Mesenchymal stem cell (in vitro differentiated cells and primary cell): Measurements from ENCODE around the gene DNMT3L.

Experiments used
- DNase-seq: peaks from one replicate; pipeline ENCODE4 v3.0.0-alpha.2; 2013
- H2AFZ ChIP-seq: one replicate; pipeline ENCODE4 v1.6.1; 2013; ENCODE audit warnings: low read depth, mild to moderate bottlenecking, control low read depth, inconsistent platforms, low read length, moderate library complexity
- H2AK5ac ChIP-seq: 2 replicates; pipeline ENCODE4 v1.6.1; 2013; ENCODE audit warnings: low read length, moderate library complexity, mild to moderate bottlenecking, inconsistent platforms; ENCODE audit not compliant: severe bottlenecking
- H2BK120ac ChIP-seq: one replicate; pipeline ENCODE4 v1.6.1; 2013; ENCODE audit warnings: low read depth, mild to moderate bottlenecking, inconsistent platforms, low read length, moderate library complexity
- H2BK12ac ChIP-seq, 2 experiments: one replicate each; pipeline ENCODE4 v1.6.1; 2013; ENCODE audit warnings: inconsistent platforms in 2 of 2, low read length in 2 of 2, mild to moderate bottlenecking in 2 of 2, moderate library complexity in 2 of 2, control low read depth in 1 of 2
- H2BK15ac ChIP-seq: one replicate; pipeline ENCODE4 v1.6.1; 2013; ENCODE audit warnings: mild to moderate bottlenecking, low read depth, inconsistent platforms; ENCODE audit not compliant: poor library complexity, severe bottlenecking
- H2BK5ac ChIP-seq: 2 replicates; pipeline ENCODE4 v1.6.1; 2013; ENCODE audit warnings: low read depth, mild to moderate bottlenecking, low read length, control low read depth, inconsistent platforms; ENCODE audit not compliant: poor library complexity, severe bottlenecking
- H3K14ac ChIP-seq, 2 experiments: one replicate each; pipeline ENCODE4 v1.6.1; 2013; ENCODE audit warnings: inconsistent platforms in 2 of 2, low read length in 2 of 2, control low read depth in 1 of 2, mild to moderate bottlenecking in 1 of 2, moderate library complexity in 1 of 2
- H3K18ac ChIP-seq, 2 experiments: one replicate each; pipeline ENCODE4 v1.6.1; 2013; ENCODE audit warnings: inconsistent platforms in 2 of 2, low read length in 2 of 2, control low read depth in 1 of 2, low read depth in 1 of 2, mild to moderate bottlenecking in 1 of 2
- H3K23ac ChIP-seq, 2 experiments: one replicate each; pipeline ENCODE4 v1.6.1; 2013; ENCODE audit warnings: inconsistent platforms in 2 of 2, low read length in 2 of 2, mild to moderate bottlenecking in 2 of 2, moderate library complexity in 2 of 2, control low read depth in 1 of 2
- H3K27ac ChIP-seq: 2 replicates; pipeline ENCODE4 v1.5.1; 2013; ENCODE audit warnings: mild to moderate bottlenecking, moderate library complexity, low read length, control low read depth, inconsistent platforms; ENCODE audit not compliant: poor library complexity, severe bottlenecking
- H3K27me3 ChIP-seq, 2 experiments: 2 replicates each; pipeline versions ENCODE4 v1.6.1 to v1.7.0; 2013; ENCODE audit warnings: low read length in 2 of 2, mild to moderate bottlenecking in 2 of 2, moderate library complexity in 2 of 2, control low read depth in 1 of 2, inconsistent platforms in 1 of 2; ENCODE audit not compliant: control insufficient read depth in 1 of 2, insufficient read depth in 1 of 2
- H3K36me3 ChIP-seq, 2 experiments: 2 replicates each; pipeline versions ENCODE4 v1.6.1 to v1.7.0; 2013; ENCODE audit warnings: low read length in 2 of 2, control low read depth in 1 of 2, inconsistent platforms in 1 of 2, low read depth in 1 of 2, mild to moderate bottlenecking in 1 of 2; ENCODE audit not compliant: insufficient read depth in 2 of 2, control insufficient read depth in 1 of 2
- H3K4ac ChIP-seq, 2 experiments: one replicate each; pipeline ENCODE4 v1.6.1; 2013; ENCODE audit warnings: inconsistent platforms in 2 of 2, low read length in 2 of 2, mild to moderate bottlenecking in 2 of 2, moderate library complexity in 2 of 2, control low read depth in 1 of 2, low read depth in 1 of 2
- H3K4me1 ChIP-seq: 2 replicates; pipeline ENCODE4 v1.6.1; 2013; ENCODE audit warnings: low read depth, low read length, control low read depth; ENCODE audit not compliant: control insufficient read depth, insufficient read depth
- H3K4me2 ChIP-seq: 2 replicates; pipeline ENCODE4 v1.6.1; 2013; ENCODE audit warnings: low read length, mild to moderate bottlenecking, inconsistent platforms; ENCODE audit not compliant: poor library complexity, severe bottlenecking
- H3K4me3 ChIP-seq, 2 experiments: 2 replicates each; pipeline versions ENCODE4 v1.5.1 to v1.7.0; 2013; ENCODE audit warnings: low read length in 2 of 2, mild to moderate bottlenecking in 2 of 2, control low read depth in 1 of 2, low read depth in 1 of 2; ENCODE audit not compliant: insufficient read depth in 1 of 2
- H3K79me1 ChIP-seq: replicated peaks from 2 replicates; pipeline ENCODE4 v1.6.1; 2013; ENCODE audit warnings: mild to moderate bottlenecking, control low read depth, low read length, inconsistent platforms; ENCODE audit not compliant: poor library complexity, severe bottlenecking
- H3K9ac ChIP-seq: 2 replicates; pipeline ENCODE4 v1.7.0; 2013; ENCODE audit warnings: mild to moderate bottlenecking, low read length, moderate library complexity
- H3K9me3 ChIP-seq: 2 replicates; pipeline ENCODE4 v1.7.0; 2013; ENCODE audit warnings: mild to moderate bottlenecking, low read length; ENCODE audit not compliant: control insufficient read depth
- H4K8ac ChIP-seq: one replicate; pipeline ENCODE4 v1.6.1; 2013; ENCODE audit warnings: inconsistent platforms, mild to moderate bottlenecking, low read length, moderate library complexity
- H4K91ac ChIP-seq: one replicate; pipeline ENCODE4 v1.6.1; 2013; ENCODE audit warnings: mild to moderate bottlenecking, low read length, inconsistent platforms
- WGBS: methylation state at CpG from one replicate; pipeline ENCODE4 v1.1.7; 2013; ENCODE audit warnings: mixed read lengths; 5-methylcytosine and 5-hydroxymethylcytosine counted together

DNMT3L gene

DNA sequence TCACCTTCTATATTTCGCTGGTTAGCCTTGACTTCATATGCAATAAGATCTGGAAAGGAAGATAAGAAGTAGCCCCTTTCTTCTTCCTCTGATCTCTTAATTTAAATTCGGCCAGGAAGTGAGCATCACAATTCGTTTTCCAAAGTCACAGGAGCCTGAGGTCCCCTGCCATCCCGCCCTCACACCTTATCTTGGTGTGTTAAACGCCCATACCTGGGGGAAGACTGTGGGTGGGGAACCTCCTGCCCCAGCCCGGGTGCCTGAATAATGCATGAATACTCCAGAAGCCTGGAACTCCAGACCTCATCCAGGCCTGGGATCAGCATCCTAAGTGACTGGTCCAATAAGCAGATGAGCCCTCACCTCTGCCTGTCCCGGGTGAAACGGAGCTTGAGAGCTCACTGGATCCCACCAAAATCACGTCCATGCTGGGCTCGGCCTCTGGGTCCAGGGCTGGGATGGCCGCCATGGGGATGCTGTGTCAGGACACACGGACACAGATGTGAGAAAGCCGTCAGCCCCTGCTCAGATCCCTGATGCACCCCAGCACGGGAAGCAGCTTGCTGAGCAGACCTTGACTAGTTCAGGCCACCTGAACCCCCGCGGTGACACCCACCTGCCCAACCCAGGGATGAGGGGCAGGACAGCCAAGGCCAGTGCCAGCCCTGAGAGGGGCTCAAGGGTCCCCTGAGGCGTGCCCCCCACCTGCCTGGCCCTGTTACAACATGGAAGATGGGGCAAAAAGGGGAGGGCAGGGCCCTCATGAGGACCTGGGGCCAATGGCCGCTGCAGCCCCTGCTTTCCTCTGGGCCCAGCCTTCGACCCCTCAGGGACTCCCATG is 686 bp downstream of the DNMT3L start:
- no peaks in the 10 kb centered on the region for H3K36me3 ChIP-seq
- 76% methylated on average over 18 of the region's 19 CpGs for WGBS
- no peak overlapping the region for H2BK5ac ChIP-seq

DNA sequence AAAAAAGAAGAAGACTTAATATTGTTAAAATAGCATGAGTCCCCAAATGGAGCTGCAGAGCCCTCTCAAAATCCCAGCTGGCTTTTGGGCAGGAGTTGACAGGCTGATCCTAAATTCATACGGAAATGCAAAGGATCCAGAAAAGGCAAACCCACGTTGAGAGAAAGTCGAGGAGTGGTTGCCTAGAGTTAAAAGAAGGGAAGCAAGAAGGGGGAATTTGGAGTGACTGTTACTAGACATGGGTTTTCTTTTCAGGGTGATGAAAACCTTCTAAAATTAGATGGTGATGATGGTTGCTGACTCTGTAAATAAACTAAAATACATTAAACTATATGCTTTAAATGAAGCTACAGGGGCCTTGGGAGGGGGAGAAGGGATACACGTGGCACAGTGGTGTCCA is 1.6 kb downstream of the DNMT3L start:
- DNase-seq, result no peak
- Histone ChIP-seq H2AFZ (no peak overlapping the region), H2BK120ac (no peak overlapping the region), H3K36me3 (no peaks in the 10 kb centered on the region), H3K18ac (no peak overlapping the region), H3K9ac (no peak overlapping the region), H3K4me1 (no peaks in the 10 kb centered on the region), H4K91ac (no peak overlapping the region), H2BK12ac (no peak overlapping the region), H3K27ac (no peak overlapping the region), H3K4ac (no peak overlapping the region), H2BK5ac (no peak overlapping the region), H3K9me3 (peaks cover 6% of the 10 kb centered on the region), H2AK5ac (no peak overlapping the region), H3K27me3 (peaks cover 37 to 44% of the 10 kb centered on the region in 2 experiments), H4K8ac (no peak overlapping the region), H3K4me2 (no peak overlapping the region), H3K23ac (no peak overlapping the region), H3K14ac (no peak overlapping the region), H3K4me3 (no peak overlapping the region), H3K79me1 (no peaks in the 10 kb centered on the region), H2BK15ac (no peak overlapping the region)
- 89% methylated on average over 4 of the region's 4 CpGs for WGBS

More for the DNA sequence above, 686 bp downstream of the DNMT3L start:
- Histone ChIP-seq H2BK120ac (no peak overlapping the region), H3K23ac (no peak overlapping the region), H3K4me2 (no peak overlapping the region), H3K79me1 (no peaks in the 10 kb centered on the region), H4K8ac (no peak overlapping the region), H2BK12ac (no peak overlapping the region), H2AFZ (no peak overlapping the region), H3K18ac (no peak overlapping the region), H3K4ac (peak overlapping the region in 1 of 2 experiments; percentile 7), H3K4me3 (no peak overlapping the region), H2AK5ac (no peak overlapping the region), H3K14ac (no peak overlapping the region), H4K91ac (no peak overlapping the region), H3K9me3 (peaks cover 6% of the 10 kb centered on the region), H3K27ac (no peak overlapping the region), H2BK15ac (no peak overlapping the region), H3K4me1 (no peaks in the 10 kb centered on the region), H3K9ac (no peak overlapping the region), H3K27me3 (peaks cover 37 to 42% of the 10 kb centered on the region in 2 experiments)
- no peak for DNase-seq

DNA sequence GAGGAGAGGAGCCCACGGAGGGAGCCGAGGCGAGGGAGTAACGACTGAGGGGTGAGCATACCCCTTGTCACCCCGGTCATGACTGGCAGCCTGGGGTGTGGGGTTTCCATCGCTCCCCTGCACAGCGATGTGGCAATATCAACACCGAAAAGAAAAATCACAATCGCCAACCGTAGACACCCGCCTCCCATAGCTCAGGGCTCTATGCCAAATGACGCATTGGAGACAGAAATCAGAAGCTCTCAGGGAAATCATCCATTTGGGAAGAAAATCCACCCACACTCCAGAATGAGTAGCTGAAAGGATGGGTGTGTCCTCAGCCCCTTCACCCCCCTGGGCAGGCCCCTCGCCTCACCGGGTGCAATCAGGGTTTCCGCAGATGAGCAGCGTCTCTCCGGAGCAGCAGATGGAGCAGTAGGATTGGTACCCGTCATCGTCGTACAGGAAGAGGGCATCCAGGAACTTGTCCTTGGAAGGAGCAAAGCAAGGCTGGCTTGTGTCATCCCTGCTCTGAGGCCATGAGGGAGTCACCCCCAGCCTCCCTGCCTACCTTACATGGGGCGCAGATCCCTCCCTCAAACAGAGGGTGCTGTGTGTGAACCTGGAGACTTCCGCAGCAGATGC is 2.5 kb downstream of the DNMT3L start:
- Histone ChIP-seq H3K4me1 (no peaks in the 10 kb centered on the region), H2AFZ (no peak overlapping the region), H3K36me3 (no peaks in the 10 kb centered on the region), H2AK5ac (no peak overlapping the region), H3K4ac (no peak overlapping the region), H3K79me1 (no peaks in the 10 kb centered on the region), H3K4me2 (no peak overlapping the region), H3K27ac (no peak overlapping the region), H3K9me3 (peaks cover 6% of the 10 kb centered on the region), H2BK12ac (no peak overlapping the region), H3K27me3 (peaks cover 43 to 49% of the 10 kb centered on the region in 2 experiments), H2BK120ac (no peak overlapping the region), H4K8ac (no peak overlapping the region), H3K14ac (no peak overlapping the region), H3K23ac (no peak overlapping the region), H2BK15ac (peak overlapping the region; percentile 9), H2BK5ac (no peak overlapping the region), H3K9ac (no peak overlapping the region), H3K18ac (no peak overlapping the region), H3K4me3 (no peak overlapping the region), H4K91ac (no peak overlapping the region)
- DNase-seq, result no peak
- WGBS, result 90% methylated on average over 22 of the region's 22 CpGs

DNA sequence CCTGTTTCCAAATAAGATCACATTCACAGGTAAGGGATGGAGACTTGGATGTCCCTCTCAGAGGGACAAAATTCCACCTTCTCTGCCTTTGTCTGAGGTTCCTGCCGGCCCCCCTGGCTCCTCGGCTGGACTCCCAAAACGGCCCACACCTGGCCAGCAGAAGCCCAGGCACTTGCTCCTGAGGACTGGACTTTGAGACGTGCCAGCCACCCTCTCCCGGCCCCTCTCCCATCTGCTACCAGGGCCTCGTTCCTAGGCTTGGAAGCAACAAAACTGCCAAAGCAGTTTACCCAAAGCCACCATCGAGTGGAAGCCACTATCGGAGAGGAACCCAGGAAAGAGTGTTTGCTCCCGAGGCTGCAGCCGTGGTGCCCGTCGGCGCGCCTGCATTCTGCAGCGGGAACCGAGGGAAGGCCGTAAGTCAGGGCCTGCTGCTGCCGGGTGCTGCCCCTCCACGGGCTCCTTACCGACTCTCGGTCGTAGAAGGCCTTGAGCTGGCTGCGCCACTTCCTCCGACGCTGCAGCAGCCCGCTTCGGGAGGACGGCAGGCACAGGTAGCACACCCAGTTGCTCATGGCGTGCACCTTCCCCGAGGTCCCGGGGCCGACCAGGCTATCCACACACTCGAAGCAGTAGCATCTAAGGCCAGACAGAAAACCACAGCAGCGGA is 3.5 kb downstream of the DNMT3L start:
- H3K27ac ChIP-seq, result no peak overlapping the region
- H2BK5ac ChIP-seq, result no peak overlapping the region
- H2AK5ac ChIP-seq, result no peak overlapping the region
- H3K27me3 ChIP-seq, result peaks cover 49 to 50% of the 10 kb centered on the region in 2 experiments
- no peaks in the 10 kb centered on the region for H3K4me1 ChIP-seq
- H4K8ac ChIP-seq, result no peak overlapping the region
- peaks cover 6% of the 10 kb centered on the region for H3K9me3 ChIP-seq
- H2BK15ac ChIP-seq, result no peak overlapping the region
- no peak overlapping the region for H3K4me3 ChIP-seq
- no peak overlapping the region for H2BK12ac ChIP-seq
- H3K9ac ChIP-seq, result no peak overlapping the region
- no peak overlapping the region for H3K4me2 ChIP-seq
- no peak overlapping the region for H3K23ac ChIP-seq
- H3K14ac ChIP-seq, result no peak overlapping the region
- H4K91ac ChIP-seq, result no peak overlapping the region
- DNase-seq, result no peak
- WGBS, result 86% methylated on average over 34 of the region's 34 CpGs
- H3K36me3 ChIP-seq, result no peaks in the 10 kb centered on the region
- no peak overlapping the region for H2AFZ ChIP-seq
- H2BK120ac ChIP-seq, result no peak overlapping the region
- no peak overlapping the region for H3K18ac ChIP-seq
- no peak overlapping the region for H3K4ac ChIP-seq
- no peaks in the 10 kb centered on the region for H3K79me1 ChIP-seq
